GM12872 (cell line): ENCODE measurements around the gene RITA1.
A peak's percentile ranks its signal among the peaks of the same experiment; 100 is the strongest.

ENCODE experiments used
- TF ChIP-seq, protein P1 (sequence below): IDR thresholded peaks from 3 replicates; pipeline ENCODE4 v1.5.1; 2011; ENCODE audit warnings: low read depth, mild to moderate bottlenecking, low read length, moderate library complexity; ENCODE audit not compliant: insufficient read depth

The RITA1 gene

GRCh38 chr12:113195598-113195997, 10.1 kb downstream of the RITA1 start:
- TF ChIP-seq, protein P1, sequence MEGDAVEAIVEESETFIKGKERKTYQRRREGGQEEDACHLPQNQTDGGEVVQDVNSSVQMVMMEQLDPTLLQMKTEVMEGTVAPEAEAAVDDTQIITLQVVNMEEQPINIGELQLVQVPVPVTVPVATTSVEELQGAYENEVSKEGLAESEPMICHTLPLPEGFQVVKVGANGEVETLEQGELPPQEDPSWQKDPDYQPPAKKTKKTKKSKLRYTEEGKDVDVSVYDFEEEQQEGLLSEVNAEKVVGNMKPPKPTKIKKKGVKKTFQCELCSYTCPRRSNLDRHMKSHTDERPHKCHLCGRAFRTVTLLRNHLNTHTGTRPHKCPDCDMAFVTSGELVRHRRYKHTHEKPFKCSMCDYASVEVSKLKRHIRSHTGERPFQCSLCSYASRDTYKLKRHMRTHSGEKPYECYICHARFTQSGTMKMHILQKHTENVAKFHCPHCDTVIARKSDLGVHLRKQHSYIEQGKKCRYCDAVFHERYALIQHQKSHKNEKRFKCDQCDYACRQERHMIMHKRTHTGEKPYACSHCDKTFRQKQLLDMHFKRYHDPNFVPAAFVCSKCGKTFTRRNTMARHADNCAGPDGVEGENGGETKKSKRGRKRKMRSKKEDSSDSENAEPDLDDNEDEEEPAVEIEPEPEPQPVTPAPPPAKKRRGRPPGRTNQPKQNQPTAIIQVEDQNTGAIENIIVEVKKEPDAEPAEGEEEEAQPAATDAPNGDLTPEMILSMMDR, result no peak

DNA sequence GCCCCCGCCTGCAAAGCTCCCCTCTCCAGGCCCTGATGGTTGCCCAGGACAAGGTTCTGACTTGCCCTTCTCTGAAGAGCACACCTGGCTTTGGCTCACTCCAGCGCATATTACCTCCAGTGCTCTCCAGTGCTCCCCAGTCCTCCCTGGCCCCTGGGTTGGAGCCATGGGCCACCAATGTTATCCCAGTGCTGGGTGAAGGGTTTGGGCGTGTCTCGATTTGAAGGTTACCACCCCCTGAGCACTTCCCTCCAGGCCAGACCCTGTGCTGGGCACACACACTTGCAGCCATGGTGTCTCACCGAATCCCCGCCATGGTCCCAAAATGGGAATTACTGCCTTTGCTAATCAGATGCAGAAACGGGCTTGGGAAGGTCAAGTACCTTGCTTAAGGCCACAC, 11.1 kb downstream of the RITA1 start:
- TF ChIP-seq, protein P1, result no peak

- TF ChIP-seq, protein P1, result peak; percentile 84
Observed at GRCh38 chr12:113196990-113197389, 11.5 kb downstream of the RITA1 start.

GRCh38 chr12:113197518-113198077, 12.1 kb downstream of the RITA1 start:
- TF ChIP-seq, protein P1, result no peak

DNA sequence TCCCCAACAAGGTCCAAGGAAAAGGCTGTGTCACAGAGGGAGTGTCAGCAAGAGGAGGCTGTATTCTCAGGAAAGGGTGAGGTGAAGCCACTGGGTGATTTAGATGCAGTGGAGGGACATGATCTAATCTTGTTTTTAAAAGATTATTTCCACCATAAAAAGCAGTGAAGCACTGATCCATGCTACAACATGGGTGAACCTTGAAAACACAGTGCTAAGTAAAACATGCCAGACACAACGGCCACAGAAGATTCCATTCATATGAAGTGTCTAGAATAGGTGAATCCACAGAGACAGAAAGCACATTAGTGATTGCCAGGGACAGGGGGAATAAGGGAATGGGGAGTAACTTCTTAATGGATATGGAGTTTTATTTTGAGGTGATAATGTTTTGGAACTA, 12.8 kb downstream of the RITA1 start:
- TF ChIP-seq, protein P1, result no peak

GRCh38 chr12:113200021-113200797, 14.7 kb downstream of the RITA1 start:
- TF ChIP-seq, protein P1, result no peak

GRCh38 chr12:113201187-113202177, 16.0 kb downstream of the RITA1 start:
- TF ChIP-seq, protein P1, result no peak
